HG03039 (cell line): Measurements from ENCODE around the gene TMEM121.
A peak's percentile ranks its signal among the peaks of the same experiment; 100 is the strongest.
"Not testable (repeated sequence)": the region's sequence is repeated elsewhere in the genome, so short reads cannot be mapped to it uniquely, and the experiment has no call there.

Source experiments
- ATAC-seq: cut with Tn5 transposase; IDR thresholded peaks from one replicate; pipeline ENCODE4 v1.9.1; 2021; ENCODE audit warnings: mild to moderate bottlenecking, moderate library complexity; ENCODE audit not compliant: unreplicated experiment

Gene TMEM121

DNA sequence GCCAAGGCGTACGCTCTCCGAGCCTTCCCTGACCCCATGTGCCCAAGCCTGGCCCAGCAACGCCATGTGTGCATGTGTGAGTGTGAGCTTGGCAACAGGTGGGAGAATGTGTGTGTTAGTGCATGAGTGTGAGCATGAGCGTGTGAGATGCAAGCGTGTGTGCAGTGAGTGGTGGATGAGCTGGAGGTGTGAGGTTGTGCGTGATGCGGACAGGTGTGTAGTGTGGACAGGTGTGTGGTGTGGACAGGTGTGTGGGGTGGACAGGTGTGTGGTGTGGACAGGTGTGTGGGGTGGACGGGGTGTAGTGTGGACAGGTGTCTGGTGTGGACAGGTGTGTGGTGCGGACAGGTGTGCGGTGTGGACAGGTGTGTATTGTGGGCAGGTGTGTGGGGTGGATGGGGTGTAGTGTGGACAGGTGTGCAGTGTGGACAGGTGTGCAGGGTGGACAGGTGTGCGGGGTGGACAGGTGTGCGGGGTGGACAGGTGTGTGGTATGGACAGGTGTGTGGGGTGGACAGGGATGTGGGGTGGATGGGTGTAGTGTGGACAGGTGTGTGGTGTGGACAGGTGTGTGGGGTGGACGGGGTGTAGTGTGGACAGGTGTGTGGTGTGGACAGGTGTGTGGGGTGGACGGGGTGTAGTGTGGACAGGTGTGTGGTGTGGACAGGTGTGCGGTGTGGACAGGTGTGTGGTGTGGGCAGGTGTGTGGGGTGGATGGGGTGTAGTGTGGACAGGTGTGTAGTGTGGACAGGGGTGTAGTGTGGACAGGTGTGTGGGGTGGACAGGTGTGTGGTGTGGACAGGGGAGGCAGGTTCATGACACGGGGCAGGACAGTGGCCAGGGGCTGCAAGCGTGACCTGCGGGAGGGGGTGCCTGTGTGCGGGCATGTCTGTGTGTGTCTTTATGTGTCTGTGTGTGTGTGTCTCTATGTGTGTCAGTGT, 41.1 kb downstream of the TMEM121 start:
- ATAC-seq = not testable (repeated sequence)

DNA sequence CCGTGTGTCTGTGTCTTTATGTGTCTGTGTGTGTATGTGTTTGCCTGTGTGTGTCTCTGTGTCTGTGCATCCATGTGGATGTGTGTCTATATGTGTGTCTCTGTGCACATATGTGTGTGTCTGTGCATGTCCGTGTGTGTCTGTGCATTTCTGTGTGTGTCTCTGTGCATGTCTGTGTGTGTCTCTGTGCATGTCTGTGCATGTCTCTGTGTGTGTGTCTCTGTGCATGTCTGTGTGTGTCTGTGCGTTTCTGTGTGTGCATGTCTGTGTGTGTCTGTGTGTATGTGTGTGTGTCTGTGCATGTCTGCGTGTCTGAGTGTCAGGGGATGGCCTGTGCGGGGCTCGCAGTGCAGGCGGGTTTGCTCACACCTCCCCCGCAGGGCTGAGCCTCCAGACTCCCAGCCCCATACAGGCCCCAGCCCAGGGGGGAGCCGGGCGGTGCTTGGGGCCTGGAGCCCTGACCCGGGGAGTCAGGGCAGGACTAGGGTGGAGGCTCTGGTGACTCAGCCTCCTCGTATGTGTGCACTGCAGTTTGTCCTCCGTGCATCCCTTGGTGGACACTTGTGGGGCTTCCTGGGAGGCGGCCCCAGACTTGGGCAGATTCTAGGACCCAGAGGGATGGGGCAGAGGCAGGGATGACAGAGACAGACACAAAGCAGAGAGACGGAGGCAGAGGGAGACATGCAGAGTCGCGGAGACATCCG, 41.9 kb downstream of the TMEM121 start:
- ATAC-seq = not testable (repeated sequence)

DNA sequence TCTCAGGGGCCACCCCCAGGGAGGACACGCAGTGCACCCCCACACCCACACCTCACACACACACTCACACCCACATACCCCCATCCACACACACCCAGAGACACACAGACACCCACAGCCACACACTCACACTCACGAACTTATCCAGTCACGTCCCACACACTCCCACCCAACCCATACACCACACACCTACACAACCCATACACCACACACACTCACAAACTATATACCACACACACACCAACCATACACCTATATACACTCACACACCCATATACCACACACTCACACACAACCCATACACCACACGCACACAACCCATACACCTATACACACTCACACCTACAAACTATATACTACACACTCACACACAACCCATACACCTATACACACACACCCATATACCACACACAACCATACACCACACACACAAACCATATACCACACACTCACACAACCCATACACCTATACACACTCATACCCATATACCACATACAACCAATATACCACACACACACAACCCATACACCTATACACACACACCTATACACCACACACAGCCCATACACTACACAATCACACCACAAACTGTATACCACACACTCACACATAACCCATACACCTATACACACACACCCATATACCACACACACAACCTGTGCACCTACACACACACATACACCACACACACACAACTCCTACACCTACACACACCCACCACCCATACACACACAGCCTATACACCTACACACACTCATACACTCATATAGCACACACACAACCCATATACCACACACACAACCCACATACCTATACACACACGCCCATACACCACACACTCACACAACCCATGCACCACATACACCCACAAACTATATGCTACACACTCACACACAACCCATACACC, 42.7 kb downstream of the TMEM121 start:
- no peak for ATAC-seq

DNA sequence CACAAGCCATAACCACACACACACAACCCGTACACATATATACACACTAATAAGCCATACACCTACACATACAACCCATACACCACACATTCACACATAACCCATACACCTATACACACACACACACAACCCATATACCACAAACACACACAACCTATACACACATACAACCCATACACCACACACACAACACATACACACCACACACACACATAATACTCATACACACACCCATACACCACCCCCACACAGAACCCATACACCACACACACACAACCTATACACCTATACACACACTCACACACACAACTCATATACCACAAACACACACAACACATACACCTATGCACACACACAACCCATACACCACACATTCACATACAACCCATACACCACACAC, 44.1 kb downstream of the TMEM121 start:
- no peak for ATAC-seq

DNA sequence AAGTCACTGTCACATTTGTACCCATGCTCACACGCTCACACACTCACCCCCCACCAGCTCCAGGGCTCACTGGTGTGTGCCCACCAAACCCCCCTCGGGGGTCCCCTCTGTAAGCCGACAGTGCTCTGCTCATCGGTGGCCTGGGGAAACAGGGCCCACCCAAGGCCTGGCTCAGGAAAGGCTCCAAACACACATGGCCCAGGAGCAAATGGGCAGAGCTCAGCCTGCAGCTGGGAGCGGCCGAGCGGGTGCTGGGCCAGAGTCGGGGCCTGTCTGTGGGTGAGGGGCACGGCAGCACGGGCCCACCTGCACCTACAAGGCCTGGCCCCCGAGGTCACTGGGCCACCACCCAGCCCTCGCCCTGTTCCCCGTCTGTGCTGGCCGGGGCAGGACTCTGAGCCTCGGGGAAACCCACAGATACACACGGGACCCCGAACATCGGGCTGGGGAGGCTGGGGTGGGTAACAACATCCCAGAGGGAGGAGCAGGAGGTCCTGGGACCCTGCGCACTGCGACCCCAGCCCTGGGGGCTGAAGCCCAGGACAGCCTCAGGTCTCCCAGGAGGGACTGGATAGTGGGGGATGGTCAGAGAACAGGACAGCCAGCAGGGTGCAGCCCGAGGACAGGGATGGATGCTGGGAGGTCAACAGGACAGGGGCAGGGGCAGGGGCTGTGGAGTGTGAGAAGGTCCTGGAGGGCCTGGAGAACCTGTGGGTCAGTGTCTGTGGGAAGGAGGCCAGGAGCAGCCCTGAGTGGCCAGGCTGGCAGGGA, 45.0 kb downstream of the TMEM121 start:
- ATAC-seq = not testable (repeated sequence)

DNA sequence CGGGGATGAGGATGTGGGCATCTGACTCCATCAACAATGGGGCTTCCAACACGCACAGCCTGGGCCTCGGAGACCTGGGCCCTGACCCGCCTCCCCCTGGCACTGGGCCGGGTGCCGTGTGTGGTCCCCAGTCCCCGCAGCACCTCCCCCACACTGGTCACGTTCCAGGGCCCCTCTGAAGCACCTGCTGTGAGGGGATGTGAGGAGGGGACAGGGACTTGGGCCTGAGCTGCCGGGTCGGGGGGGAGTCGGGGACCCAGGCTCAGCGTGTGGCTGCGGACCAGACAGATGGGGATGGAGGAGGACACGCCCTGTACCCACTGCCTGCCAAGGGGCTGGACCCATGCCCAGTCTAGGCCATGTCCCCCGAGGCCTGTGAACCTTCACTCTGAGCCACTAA, 45.7 kb downstream of the TMEM121 start:
- not testable (repeated sequence) for ATAC-seq

DNA sequence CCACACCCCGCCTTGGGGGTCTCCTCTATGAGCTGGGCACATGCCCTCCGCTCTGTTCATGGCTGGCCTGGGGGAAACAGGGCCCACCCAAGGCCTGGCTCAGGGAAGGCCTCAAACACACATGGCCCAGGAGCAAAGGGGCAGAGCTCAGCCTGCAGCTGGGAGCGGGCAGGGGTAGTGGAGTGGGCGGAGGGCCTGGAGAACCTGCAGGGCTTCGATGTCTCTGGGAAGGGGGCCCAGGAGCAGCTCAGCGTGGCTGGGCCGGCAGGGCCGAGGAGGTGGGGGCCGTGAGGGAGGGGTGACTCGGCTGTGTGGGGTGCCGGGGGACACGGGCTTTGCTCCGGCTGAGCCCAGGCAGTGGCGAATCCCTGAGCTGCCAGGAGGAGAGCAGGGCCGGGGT, 47.5 kb downstream of the TMEM121 start:
- ATAC-seq = not testable (repeated sequence)

DNA sequence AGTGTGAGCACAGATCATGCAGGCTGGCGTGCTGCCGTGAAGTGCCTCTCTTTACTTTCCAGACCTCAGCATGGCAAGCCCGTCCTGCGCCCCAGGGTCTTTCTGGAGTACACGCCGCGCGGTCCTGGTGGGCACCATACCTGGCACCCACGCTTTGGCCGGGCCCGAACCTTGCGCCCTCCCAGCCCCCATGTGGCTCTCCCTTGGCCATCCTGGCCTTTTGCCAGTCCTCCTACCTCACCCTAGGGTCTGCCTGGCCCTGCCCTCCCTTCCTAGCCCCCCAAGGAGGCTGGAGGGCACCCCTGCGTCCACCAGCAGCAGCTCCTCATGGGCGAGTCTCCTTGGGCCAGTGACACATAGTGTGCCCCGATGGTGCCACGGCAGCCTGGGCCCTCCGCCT, 48.0 kb downstream of the TMEM121 start:
- not testable (repeated sequence) for ATAC-seq

DNA sequence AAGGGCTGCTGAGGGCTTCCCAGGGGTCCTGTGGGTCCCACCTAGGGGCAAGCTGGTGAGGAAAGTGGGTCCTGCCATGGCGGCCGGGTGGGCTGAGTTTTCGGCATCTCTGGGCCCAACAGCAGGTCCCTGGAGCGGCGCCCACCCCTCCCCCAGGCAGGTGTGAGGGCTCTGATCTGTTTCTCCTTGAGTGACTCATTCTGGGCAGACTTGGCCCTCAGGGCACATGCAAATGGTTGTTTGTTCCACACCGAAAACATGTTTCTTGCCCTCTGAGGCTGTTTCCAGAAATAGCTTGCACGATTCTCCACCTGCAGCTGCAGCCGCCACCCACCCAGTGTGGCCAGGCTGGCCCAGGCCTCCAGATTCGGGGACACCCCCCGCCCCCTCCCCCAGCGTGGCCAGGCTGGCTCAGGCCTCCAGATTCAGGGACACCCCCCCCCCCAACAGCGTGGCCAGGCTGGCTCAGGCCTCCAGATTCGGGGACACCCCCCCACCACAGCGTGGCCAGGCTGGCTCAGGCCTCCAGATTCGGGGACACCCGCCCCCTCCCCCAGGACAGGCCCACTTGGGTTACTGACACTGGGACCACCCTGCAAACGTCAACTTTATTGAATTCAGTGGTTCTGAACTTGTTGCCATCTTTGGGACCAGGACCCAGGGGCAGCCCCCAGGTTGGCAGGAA, 48.8 kb downstream of the TMEM121 start:
- peak; percentile 38 for ATAC-seq

DNA sequence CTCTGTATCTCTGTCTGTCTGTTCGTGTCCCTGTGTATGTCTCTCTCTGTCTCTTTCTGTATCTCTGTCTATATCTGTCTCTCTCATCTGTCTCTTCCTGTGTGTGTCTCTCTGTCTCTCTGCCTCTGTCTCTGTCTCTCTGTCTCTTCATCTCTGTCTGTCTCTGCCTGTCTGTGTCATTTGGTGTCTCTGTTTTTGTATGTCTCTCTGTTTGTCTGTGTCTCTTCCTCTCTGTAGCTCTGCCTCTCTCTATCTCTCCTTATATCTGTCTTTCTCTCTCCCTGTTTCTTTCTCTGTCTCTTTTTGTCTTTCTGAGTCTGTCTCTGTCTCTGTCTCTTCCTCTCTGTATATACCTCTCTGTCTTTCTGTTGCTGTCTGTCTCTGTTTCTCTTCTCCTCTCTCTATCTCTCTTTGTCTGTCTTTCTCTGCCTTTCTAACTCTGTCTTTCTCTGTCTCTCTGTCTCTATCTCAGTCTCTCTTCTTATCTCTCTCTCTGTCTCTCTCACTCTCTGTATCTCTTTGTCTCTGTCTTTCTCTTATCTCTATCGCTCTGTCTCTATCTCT, 50.2 kb downstream of the TMEM121 start:
- ATAC-seq = no peak

DNA sequence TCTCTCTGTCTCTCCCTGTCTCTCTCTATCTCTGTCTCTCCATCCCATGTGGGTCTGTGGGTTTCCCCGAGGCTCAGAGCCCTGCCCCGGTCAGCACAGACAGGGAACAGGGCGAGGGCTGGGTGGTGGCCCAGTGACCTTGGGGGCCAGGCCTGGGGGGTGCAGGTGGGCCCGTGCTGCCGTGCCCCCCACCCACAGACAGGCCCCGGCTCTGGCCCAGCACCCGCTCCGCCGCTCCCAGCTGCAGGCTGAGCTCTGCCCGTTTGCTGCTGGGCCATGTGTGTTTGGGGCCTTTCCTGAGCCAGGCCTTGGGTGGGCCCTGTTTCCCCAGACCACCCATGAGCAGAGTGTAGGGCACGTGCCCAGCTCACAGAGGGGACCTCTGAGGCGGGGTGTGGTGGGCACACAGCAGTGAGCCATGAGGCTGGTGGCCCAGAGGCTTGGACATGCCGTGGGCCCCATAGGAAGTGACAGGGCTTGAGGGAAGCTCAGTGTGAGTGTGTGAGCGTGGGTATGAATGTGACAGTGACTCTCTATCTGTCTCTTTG, 51.0 kb downstream of the TMEM121 start:
- ATAC-seq = no peak

DNA sequence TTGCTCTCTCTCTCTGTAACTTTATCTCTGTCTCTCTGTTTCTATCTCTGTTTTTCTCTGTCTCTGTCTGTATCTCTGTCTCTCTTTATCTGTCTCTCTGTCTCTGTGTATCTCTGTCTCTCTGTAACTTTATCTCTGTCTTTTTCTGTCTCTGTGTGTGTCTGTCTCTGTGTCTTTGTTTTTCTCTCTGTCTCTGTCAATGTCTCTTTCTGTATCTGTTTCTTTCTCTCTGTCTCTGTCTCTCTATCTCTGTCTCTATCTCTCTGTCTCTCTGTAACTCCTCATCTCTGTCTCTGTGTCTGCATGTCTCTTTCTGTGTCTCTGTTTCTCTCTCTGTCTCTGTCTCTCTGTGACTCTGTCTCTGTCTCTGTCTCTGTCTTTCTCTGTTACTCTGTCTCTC, 51.7 kb downstream of the TMEM121 start:
- ATAC-seq = no peak

DNA sequence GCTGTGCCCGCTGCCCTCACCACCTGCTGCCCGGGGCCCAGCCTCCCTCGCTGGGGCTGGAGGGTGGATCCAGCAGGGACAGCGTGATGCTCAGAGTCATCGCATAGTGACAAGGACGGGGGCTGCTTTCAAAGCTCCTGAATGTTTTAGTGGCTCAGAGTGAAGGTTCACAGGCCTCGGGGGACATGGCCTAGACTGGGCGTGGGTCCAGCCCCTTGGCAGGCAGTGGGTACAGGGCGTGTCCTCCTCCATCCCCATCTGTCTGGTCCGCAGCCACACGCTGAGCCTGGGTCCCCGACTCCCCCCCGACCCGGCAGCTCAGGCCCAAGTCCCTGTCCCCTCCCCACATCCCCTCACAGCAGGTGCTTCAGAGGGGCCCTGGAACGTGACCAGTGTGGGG, 52.8 kb downstream of the TMEM121 start:
- not testable (repeated sequence) for ATAC-seq
